Measurements from ENCODE around the gene DCTN4.

DCTN4 gene

DNA sequence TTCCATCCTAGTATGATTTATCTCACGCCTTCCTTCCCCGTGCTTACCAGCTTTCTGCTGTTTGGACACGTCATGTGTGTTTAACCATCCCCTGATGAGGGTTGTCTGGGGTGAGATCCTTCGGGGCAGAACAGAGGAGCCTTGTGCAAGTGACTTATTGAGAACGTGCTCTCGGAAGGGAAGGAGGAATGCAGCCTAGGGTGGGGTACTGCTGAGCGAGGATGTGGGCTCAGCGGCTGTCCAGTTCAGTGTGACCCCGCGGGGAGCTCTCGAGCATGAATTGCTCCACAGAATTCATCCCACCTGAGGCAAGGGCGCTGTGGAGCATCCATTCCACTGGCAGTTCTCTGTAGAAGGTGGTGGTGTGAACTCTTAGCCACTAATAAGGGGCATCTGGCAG, 93.8 kb downstream of the DCTN4 start:
- Histone ChIP-seq H3K4me3 (ENCODE audit: low read length) (no peak overlapping the region), H3K4me1 (ENCODE audit: insufficient read depth, low read length) (no peaks in the 10 kb centered on the region), H2AFZ (ENCODE audit: low read depth, low read length) (no peak overlapping the region)

DNA sequence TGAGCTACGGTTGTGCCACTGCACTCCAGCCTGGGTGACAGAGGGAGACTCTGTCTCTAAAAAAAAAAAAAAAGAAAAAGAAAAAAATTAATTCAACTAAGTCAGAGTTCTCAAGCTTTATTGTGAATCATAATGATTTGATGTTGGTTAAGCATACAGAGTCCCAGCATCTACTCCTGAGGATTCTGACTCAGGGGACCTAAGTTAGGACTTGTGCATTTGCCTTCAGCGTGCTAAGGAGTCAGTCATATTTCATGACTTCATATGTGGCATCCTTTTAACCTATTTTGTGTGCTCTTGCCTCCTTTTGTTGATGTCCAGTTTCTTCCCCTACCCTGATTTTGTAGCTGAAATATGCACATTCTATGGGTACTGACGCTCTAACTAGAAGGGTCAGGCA, 94.9 kb downstream of the DCTN4 start:
- no peaks in the 10 kb centered on the region for H3K9me3 ChIP-seq (ENCODE audit: low read length)
- H3K4me3 ChIP-seq (ENCODE audit: low read length) = no peak overlapping the region
- no peaks in the 10 kb centered on the region for H3K36me3 ChIP-seq (ENCODE audit: insufficient read depth, low read length)
- H3K27me3 ChIP-seq (ENCODE audit: insufficient read depth, low read length) = peaks cover 39% of the 10 kb centered on the region
- no peak overlapping the region for H2AFZ ChIP-seq (ENCODE audit: low read depth, low read length)
- H3K4me1 ChIP-seq (ENCODE audit: insufficient read depth, low read length) = no peaks in the 10 kb centered on the region

More for the DNA sequence above, 93.8 kb downstream of the DCTN4 start:
- H3K36me3 ChIP-seq (ENCODE audit: insufficient read depth, low read length) = no peaks in the 10 kb centered on the region
- H3K9me3 ChIP-seq (ENCODE audit: low read length) = no peaks in the 10 kb centered on the region
- peaks cover 31% of the 10 kb centered on the region for H3K27me3 ChIP-seq (ENCODE audit: insufficient read depth, low read length)

DNA sequence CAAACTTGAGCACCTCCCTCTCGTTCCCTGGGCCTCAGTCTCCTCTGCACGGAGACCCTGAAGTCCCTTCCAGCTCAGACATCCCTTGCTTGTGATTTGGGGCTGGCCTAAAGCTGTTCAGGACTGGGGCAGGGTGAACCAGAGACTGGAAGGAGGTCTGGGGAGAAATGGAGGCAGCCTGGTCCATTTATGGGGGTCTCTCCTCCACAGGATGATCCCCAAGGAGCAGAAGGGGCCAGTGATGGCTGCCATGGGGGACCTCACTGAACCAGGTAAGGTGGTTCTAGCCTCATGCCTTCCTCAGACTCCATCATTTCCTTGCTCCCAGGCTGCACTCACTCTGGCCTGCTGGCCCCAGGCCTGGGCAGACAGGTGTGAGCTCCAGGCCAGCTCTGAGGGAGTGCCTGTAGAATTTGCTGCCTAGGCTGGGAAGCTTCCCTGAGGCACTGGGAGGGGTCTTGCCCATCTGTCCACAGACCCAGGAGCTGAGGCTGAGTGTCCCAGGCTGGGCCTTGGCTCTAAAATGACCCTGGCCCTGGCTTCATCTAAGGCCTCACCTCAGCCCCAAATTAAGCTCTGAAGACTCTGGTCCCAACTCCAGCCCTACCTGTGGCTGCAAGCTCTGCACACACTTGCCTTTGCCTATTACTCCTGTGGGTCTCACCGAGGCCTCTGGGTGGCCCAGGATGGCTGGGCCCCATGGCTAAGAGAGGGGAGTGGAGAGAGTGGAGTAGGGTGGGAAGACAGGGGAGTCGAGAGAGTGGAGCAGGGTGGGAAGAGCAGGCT, 95.9 kb downstream of the DCTN4 start:
- Histone ChIP-seq H3K9me3 (ENCODE audit: low read length) (no peaks in the 10 kb centered on the region), H3K36me3 (ENCODE audit: insufficient read depth, low read length) (no peaks in the 10 kb centered on the region), H3K4me3 (ENCODE audit: low read length) (no peak overlapping the region), H3K27me3 (ENCODE audit: insufficient read depth, low read length) (peaks cover 39% of the 10 kb centered on the region), H2AFZ (ENCODE audit: low read depth, low read length) (no peak overlapping the region), H3K4me1 (ENCODE audit: insufficient read depth, low read length) (no peaks in the 10 kb centered on the region)

DNA sequence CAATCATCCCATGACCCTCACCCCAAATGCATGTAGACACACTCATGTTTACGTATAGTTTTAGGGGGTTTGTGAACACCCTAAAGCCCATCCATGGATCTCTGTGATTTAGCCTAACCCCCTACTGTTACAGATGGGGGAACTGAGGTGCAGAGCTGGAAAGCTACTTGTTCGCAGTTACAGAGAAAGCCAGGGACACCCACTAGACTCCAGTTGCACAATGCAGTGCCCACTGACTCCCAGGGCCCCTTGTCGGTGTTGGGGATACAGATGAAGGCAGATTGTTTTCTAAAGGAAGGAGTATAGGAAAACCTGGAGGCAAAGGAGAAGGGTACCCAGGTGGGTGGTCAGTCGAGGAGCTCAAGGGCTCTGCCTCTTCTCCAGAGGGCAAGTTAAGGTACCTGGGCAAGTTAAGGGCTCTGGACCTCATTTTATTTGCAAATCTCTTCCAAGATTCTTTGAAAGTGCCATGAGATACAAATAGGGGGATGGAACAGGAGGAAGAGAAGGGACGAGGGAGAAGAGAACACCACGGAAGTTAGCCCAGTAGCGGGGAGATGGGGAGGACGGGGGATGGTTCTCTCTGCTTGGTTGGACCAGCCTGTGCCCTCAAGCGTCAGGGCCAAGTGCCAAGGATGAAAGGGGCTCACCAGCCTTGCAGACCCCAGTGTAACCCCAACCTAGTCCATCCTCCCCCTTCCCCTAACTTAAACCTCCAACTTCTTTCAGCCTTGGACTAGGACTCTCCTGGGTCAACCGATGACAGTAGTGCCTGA, 96.8 kb downstream of the DCTN4 start:
- peaks cover 39% of the 10 kb centered on the region for H3K27me3 ChIP-seq (ENCODE audit: insufficient read depth, low read length)
- no peaks in the 10 kb centered on the region for H3K36me3 ChIP-seq (ENCODE audit: insufficient read depth, low read length)
- H2AFZ ChIP-seq (ENCODE audit: low read depth, low read length) = no peak overlapping the region
- H3K4me1 ChIP-seq (ENCODE audit: insufficient read depth, low read length) = no peaks in the 10 kb centered on the region
- H3K9me3 ChIP-seq (ENCODE audit: low read length) = no peaks in the 10 kb centered on the region
- H3K4me3 ChIP-seq (ENCODE audit: low read length) = no peak overlapping the region

DNA sequence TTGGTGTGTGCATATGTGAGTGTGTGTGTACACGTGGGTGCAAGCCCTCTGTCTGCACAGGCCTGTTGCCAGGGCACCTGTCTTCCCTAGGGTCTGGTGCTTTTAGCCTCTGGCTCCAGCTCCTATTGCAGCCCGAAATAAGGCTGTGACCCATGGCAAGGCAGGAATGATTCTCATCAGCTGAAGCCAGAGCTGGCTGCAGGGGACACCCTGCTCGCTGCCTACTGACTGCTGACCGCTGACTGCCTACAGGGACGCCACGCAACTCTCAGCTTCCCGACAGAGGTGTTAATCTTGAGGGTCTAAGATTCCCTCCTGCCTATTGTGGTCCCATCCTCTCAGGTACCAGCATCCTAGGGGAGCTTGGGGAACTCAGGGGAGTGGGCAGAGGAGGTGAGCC, 97.7 kb downstream of the DCTN4 start, which contains the start of gene MYOZ3:
MYOZ3 (plus strand) TSS at position 166 of the 400 bp plus-strand sequence. CDS start 1,691 bp downstream, outside the sequence.
- no peak within 1 kb of the TSS for H2AFZ ChIP-seq (ENCODE audit: low read depth, low read length)
- H3K4me3 ChIP-seq (ENCODE audit: low read length) = no peak within 1 kb of the TSS
- H3K9me3 ChIP-seq (ENCODE audit: low read length) = no peaks in the 10 kb centered on the region
- H3K4me1 ChIP-seq (ENCODE audit: insufficient read depth, low read length) = peaks cover 1% of the 10 kb centered on the region
- peaks cover 39% of the 10 kb centered on the region for H3K27me3 ChIP-seq (ENCODE audit: insufficient read depth, low read length)
- no peaks in the 10 kb centered on the region for H3K36me3 ChIP-seq (ENCODE audit: insufficient read depth, low read length)

DNA sequence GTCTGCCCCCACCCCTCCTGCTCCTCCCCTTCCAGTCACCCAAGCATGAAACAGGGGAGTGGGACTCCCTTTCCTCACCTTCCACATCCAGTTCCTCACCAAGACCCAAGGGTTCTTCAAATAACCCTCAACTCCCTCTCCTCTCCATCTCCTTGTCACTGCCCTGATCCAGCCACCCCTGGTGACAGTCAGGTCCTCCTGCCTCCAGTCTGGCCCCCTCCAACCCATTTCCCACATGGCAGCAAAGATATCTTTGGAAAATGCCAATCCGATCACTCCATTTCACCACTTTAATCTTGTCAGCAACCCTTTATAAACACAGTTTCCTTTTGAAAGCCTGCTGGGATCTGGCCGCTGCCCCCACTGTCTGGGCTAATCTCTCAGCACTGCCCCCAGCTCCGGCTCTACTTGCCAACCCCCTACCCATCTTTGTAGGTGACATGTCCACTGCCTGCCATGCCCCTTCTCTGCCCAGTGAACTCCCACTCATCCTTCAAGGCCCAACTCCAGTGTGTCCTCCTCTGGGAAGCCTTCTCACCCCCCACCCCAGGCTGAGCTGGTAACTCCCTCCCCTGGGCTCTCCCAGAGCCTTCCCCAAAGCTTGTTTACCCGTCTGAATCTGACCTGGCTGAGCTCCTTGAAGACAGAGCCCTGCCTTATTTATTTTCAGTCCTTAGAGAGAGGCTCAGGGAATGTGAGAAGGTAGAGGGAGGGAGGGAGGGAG, 98.5 kb downstream of the DCTN4 start:
- H3K4me3 ChIP-seq (ENCODE audit: low read length) = no peak overlapping the region
- peaks cover 3% of the 10 kb centered on the region for H3K4me1 ChIP-seq (ENCODE audit: insufficient read depth, low read length)
- peaks cover 39% of the 10 kb centered on the region for H3K27me3 ChIP-seq (ENCODE audit: insufficient read depth, low read length)
- no peaks in the 10 kb centered on the region for H3K36me3 ChIP-seq (ENCODE audit: insufficient read depth, low read length)
- no peaks in the 10 kb centered on the region for H3K9me3 ChIP-seq (ENCODE audit: low read length)
- no peak overlapping the region for H2AFZ ChIP-seq (ENCODE audit: low read depth, low read length)

DNA sequence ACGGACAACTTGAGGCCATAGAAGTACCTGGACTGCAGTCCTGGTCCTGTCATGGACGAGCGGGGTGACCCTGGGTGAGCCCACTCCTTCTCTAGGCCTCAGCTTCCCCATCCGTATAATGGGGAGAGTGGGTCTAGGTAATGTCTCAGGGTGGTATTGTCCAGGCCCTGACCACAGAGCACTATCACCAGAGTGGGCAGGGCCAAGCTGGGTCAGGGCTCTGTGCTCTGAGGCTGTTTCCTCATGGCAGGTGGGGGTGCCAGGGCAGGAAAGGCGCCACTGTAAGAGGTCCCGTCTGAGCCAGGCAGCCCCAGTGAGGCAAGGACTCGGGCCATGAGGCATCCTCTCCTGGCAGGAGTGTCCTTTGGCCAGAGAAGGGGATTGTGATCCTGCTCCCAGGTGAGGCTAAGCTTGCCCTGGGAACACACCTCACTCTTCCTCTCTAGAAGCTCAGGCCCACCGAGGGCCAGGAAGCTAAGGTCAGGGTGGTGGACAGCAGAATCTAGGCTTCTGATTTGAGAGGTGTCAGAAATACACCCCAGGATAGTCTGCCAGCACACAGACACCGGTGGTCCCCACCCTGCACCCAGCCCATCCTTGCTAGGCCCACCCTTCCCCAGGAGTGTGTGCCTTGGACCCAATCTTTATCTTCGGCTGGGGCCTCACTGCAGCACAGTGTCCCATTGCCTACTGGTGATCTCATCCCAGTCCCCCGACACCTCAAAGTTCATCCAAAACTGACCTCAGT, 99.3 kb downstream of the DCTN4 start:
- no peaks in the 10 kb centered on the region for H3K9me3 ChIP-seq (ENCODE audit: low read length)
- H3K36me3 ChIP-seq (ENCODE audit: insufficient read depth, low read length) = no peaks in the 10 kb centered on the region
- H3K27me3 ChIP-seq (ENCODE audit: insufficient read depth, low read length) = peaks cover 39% of the 10 kb centered on the region
- peaks cover 3% of the 10 kb centered on the region for H3K4me1 ChIP-seq (ENCODE audit: insufficient read depth, low read length)
- H3K4me3 ChIP-seq (ENCODE audit: low read length) = no peak overlapping the region
- H2AFZ ChIP-seq (ENCODE audit: low read depth, low read length) = no peak overlapping the region

DNA sequence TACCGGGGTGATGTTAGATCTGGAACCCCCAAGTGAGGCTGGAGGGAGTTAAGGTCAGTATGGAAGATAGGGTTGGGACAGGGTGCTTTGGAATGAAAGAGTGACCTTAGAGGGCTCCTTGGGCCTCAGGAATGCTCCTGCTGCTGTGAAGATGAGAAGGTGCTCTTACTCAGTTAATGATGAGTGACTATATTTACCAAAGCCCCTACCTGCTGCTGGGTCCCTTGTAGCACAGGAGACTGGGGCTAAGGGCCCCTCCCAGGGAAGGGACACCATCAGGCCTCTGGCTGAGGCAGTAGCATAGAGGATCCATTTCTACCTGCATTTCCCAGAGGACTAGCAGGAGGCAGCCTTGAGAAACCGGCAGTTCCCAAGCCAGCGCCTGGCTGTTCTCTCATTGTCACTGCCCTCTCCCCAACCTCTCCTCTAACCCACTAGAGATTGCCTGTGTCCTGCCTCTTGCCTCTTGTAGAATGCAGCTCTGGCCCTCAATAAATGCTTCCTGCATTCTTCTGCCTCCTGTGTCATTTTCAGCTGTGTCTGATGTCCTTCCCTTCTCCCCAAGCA, 100.0 kb downstream of the DCTN4 start:
- no peak overlapping the region for H2AFZ ChIP-seq (ENCODE audit: low read depth, low read length)

More for the DNA sequence above, 100.0 kb downstream of the DCTN4 start:
- Histone ChIP-seq H3K4me1 (ENCODE audit: insufficient read depth, low read length) (peaks cover 3% of the 10 kb centered on the region), H3K9me3 (ENCODE audit: low read length) (no peaks in the 10 kb centered on the region), H3K36me3 (ENCODE audit: insufficient read depth, low read length) (no peaks in the 10 kb centered on the region), H3K4me3 (ENCODE audit: low read length) (no peak overlapping the region), H3K27me3 (ENCODE audit: insufficient read depth, low read length) (peaks cover 36% of the 10 kb centered on the region)

Measured in neuron (in vitro differentiated cells).